Epithelial cell of esophagus (primary cell): ENCODE results near the gene GFER.

Experiments
- DNase-seq: peaks from one replicate; pipeline ENCODE4 v3.0.0; 2010; ENCODE audit warnings: low read depth
- H3K4me3 ChIP-seq: 2 replicates; pipeline ENCODE4 v1.5.1; 2011; ENCODE audit warnings: mild to moderate bottlenecking, low read length, control low read depth
- TF ChIP-seq, protein P1 (sequence below): IDR thresholded peaks from 2 replicates; pipeline ENCODE4 v1.5.1; 2011; ENCODE audit warnings: low read depth, mild to moderate bottlenecking, low read length, control low read depth, inconsistent platforms; ENCODE audit not compliant: insufficient read depth; ENCODE audit errors: missing control alignments

The GFER gene

DNA sequence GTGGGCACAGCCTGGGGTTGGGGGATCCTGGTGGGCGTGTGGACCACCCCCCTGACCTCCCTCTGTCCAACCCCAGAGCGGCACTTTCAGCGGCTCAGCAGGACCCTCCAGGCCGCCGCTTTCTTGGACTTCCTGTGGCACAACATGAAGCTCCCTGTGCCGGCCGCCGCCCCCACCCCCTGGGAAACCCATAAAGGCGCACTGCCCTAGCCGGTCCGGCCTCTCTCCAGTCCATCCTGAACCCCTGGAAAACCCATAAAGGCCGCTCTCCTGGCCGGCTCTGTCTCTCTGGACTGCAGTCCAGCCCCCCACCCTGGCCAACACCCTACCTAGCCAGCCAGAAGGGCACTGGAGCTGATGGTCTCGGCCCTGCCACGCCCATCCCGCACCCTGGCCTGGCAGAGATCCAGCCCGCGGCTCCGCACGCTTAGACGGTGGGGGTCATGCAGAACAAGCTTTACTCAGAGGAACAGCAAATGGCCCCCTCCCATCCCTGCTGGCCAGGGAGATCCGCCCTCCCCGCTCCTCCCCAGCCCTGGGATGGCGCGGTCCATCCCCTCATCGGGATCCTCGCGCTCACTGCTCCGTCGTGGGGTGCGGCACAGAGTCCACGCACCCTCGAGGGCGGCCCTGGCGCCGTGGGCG, 5.4 kb upstream of the GFER start:
- no peak for DNase-seq
- TF ChIP-seq, protein P1, sequence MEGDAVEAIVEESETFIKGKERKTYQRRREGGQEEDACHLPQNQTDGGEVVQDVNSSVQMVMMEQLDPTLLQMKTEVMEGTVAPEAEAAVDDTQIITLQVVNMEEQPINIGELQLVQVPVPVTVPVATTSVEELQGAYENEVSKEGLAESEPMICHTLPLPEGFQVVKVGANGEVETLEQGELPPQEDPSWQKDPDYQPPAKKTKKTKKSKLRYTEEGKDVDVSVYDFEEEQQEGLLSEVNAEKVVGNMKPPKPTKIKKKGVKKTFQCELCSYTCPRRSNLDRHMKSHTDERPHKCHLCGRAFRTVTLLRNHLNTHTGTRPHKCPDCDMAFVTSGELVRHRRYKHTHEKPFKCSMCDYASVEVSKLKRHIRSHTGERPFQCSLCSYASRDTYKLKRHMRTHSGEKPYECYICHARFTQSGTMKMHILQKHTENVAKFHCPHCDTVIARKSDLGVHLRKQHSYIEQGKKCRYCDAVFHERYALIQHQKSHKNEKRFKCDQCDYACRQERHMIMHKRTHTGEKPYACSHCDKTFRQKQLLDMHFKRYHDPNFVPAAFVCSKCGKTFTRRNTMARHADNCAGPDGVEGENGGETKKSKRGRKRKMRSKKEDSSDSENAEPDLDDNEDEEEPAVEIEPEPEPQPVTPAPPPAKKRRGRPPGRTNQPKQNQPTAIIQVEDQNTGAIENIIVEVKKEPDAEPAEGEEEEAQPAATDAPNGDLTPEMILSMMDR: no peak
- H3K4me3 ChIP-seq: peak overlapping the region; percentile 42

DNA sequence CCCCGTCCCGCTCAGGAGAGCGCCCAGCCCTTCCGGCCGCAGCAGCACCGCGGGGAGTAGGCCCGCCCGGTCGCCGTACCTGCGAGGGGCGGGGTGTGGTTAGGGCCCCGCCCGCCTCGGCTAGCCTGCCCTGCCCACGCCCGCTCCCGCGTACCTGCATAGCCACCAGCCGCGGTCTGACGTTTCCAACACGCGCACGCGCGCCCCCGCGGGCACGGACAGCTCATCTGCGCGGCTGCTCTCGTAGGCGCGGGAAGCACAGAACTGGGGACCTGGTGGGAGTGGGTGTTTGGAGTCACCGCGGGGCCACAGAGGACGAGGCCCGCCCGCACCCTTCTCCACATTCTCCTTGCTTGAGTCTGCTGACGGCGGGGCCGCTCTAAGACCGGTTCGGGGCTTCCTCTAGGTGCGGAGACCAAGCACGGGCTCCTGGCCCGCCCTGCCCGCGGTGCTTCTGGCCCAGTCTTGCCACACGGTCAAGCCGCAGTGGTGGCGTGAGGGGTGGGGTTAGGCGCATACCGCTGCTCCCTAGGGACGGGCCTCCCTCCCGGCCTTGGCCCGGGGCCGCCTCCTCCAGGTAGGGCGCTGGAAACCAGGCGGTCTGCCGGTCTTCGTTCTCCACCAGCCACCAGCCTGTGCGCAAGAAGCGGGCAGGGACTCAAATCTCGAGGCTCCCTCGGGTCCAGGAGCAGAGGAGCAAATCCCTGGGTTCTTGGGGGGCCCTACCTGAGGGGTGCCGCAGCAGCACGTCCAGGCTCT, 4.5 kb upstream of the GFER start:
- peak overlapping the region; percentile 46 for H3K4me3 ChIP-seq
- DNase-seq: peak; percentile 97
- TF ChIP-seq, protein P1: no peak

DNA sequence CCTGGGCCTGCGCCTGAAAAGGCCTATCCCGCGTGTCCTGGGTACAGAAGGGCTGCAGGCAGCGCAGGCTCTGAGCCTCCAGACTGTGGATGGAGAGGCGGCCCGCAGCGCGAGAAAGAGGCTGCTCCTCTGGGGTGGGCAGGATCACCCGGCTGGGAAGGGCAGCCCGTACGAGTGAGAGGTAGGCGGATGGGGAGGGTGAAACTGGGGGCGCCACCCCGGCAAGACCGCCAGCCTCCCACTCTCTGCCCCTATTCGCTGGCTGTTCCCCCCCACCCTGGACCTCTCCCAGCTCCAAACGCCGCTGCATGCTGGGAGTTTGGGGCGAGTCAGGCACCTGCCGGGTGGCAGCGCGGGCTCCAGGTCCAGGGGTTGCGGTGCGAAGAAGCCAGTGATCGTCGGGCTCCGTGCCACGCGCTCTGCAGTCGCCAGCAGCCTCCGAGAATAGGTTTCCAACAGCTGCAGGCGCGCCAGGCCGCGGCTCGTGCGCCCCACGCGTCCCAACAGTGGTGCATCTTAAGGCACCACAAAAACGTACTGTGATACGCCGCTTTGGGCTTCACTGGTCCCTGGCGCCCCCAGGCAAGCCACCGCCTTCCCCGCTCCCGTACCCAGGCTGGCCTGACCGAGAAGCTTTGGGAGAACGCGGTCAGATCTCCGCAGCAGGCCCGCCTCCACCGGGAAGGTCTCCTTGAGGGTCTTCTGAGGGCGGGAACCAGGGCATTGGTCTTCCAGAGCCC, 3.8 kb upstream of the GFER start:
- peak; percentile 26 for DNase-seq
- TF ChIP-seq, protein P1: no peak
- peak overlapping the region; percentile 46 for H3K4me3 ChIP-seq

DNA sequence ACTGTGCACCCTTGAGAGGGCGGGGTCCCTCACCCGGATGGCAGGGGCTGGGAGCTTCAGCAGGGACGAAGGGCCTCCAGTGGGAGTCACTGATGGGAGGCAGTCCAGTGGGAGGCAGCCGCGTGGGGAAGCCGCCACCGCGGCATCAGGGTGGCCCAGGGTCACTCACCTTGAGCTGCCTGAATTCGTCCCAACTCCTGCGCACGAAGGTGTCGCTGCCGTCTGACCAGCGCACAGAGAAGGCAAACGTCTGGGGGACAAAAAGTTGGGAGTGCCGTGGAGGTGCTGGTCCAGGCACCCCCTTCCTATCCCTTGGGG, 3.3 kb upstream of the GFER start:
- H3K4me3 ChIP-seq: no peak overlapping the region
- DNase-seq: no peak
- TF ChIP-seq, protein P1: no peak

DNA sequence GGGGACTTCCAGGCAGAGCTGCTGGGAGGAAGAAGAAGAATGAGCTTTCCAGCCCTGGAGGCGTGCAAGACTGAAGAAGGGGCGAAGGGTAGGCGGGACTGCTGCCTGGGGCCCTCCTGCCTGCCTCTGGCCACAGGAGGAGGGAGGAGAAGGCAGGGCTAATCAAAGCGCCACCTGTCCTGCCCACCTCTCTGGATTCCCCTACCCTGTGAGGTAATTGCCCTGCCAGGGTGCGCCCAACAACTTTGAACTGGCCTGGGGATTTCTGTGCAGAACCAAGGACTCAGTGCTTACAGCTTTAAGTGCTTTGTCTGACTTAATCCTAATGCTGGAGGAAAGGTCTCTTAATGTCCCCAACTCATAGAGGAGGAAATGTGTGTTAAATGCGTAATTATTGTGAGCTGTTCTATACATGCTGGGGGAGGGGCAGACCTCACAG, 2.6 kb upstream of the GFER start, which contains the start of gene NOXO1:
Gene NOXO1 (minus strand): TSS at position 72 of the 439 bp plus-strand sequence. CDS start 290 bp downstream, outside the sequence.
- DNase-seq: no peak
- TF ChIP-seq, protein P1: no peak
- peak within 1 kb of the TSS; percentile 46 for H3K4me3 ChIP-seq

DNA sequence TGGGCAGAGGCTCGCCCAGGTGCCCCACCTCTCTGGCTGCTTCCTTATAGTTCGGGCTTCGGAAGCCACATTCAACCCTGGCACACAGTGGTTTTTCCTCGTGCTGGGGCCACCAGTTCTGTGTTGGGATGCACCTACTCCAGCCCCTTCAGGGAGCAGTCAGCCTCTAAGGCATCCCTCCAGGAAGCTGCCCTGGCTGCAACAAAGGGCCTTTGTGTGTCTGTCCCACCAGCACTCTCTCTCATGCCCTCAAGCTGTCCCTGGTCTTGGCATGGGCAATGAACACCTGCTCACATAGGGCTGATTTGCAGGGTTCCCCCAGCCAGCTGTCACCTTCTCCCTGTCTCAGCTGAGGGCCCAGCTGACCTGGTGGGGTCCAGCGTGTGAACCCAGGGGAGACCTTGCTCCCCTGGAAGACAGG, 2.0 kb upstream of the GFER start:
- DNase-seq: peak; percentile 28
- TF ChIP-seq, protein P1: no peak

More for the DNA sequence above, 2.0 kb upstream of the GFER start:
- H3K4me3 ChIP-seq: no peak overlapping the region
